ENCODE results near the gene PPY. TPM values are rescaled to one million over a fixed set of nuclear protein-coding genes. Genes with fewer than 3 reads are reported as not detected.

PPY gene
- total RNA-seq, 1 experiment from 2014 or later = not detected

DNA sequence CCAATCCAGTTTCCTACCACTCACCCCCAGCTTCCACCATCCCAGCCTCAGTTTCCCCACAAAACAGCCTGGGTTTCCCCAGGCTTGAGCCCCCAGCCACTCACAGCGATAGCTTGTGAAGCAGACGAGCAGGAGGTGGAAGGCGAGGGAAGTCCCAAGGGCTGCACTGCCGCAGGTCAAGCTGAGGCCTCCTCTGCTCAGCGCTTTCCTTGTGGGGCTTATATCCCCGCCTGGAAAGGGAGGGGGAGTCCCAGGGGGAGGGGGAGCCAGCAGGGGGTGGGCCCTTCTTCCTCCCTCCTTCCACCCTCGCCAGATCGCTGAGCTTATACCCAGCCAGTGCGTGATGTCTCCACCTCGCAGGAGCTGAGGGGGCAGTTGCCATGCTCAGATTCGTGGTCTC lies 11.5 kb upstream of the PPY start, which contains the start of gene PYY:
Gene PYY (minus strand): TSS at position 195 of the 400 bp plus-strand sequence. CDS start 457 bp downstream, outside the sequence.
- Histone ChIP-seq H2BK20ac (ENCODE audit: low read depth, low read length, poor library complexity, severe bottlenecking) (no peak within 1 kb of the TSS), H3K23ac (ENCODE audit: insufficient read length, low read depth, low read length) (no peak within 1 kb of the TSS), H3K4me2 (ENCODE audit: insufficient read depth, insufficient read length, low read length) (peak within 1 kb of the TSS; percentile 65), H3K18ac (ENCODE audit: insufficient read length, low read depth, low read length) (peak within 1 kb of the TSS; percentile 78), H4K91ac (ENCODE audit: insufficient read length, low read depth, low read length) (no peak within 1 kb of the TSS), H2BK120ac (ENCODE audit: low read depth, low read length, poor library complexity, severe bottlenecking) (no peak within 1 kb of the TSS), H4K5ac (ENCODE audit: insufficient read length, low read depth, low read length) (no peak within 1 kb of the TSS), H3K27me3 (ENCODE audit: insufficient read depth, low read length) (peaks cover 7% of the 10 kb centered on the region; the same call in 1 of the 2 replicates), H3K79me1 (ENCODE audit: insufficient read depth, low read depth, low read length, poor library complexity, severe bottlenecking) (no peaks in the 10 kb centered on the region), H3K4me1 (ENCODE audit: insufficient read depth, low read length) (0 out of 2 replicates have a peak, but pooled peaks cover 2% of the 10 kb centered on the region), H3K9ac (ENCODE audit: extremely low read depth, insufficient read length, low read length) (no peak within 1 kb of the TSS), H3K23me2 (ENCODE audit: insufficient read length, low read depth, low read length, poor library complexity, severe bottlenecking) (peaks cover 15% of the 10 kb centered on the region), H2BK5ac (ENCODE audit: insufficient read length, low read length) (no peak within 1 kb of the TSS), H3K27ac (ENCODE audit: insufficient read length, low read depth, low read length) (no peak within 1 kb of the TSS), H4K8ac (replicated peaks; ENCODE audit: insufficient read length, low read depth, low read length) (no peak within 1 kb of the TSS), H3K9me3 (ENCODE audit: control insufficient read depth, low read depth, low read length) (no peaks in the 10 kb centered on the region), H3K14ac (ENCODE audit: insufficient read depth, low read length) (peak within 1 kb of the TSS; percentile 84; the same call in 1 of the 2 replicates), H2BK15ac (ENCODE audit: low read depth, low read length) (no peak within 1 kb of the TSS), H3K4ac (ENCODE audit: low read depth, low read length) (no peak within 1 kb of the TSS), H4K20me1 (ENCODE audit: control insufficient read depth, insufficient read depth, insufficient read length) (no peaks in the 10 kb centered on the region), H2AFZ (ENCODE audit: low read length) (no peak within 1 kb of the TSS), H2BK12ac (ENCODE audit: insufficient read length, low read depth, low read length) (no peak within 1 kb of the TSS), H3K56ac (ENCODE audit: insufficient read length, low read depth, low read length) (no peak within 1 kb of the TSS), H2AK5ac (ENCODE audit: insufficient read length, low read length) (no peak within 1 kb of the TSS), H3K79me2 (ENCODE audit: insufficient read depth, low read length) (no peaks in the 10 kb centered on the region), H3T11ph (ENCODE audit: low read length) (no peak within 1 kb of the TSS)
- peak within 1 kb of the TSS; percentile 77 to 93 for H3K4me3 Mint-ChIP-seq
- peak within 1 kb of the TSS; percentile 73 to 97 (median 97); a peak in 6 of 7 replicates for H3K27ac Mint-ChIP-seq
- no peaks in the 10 kb centered on the region; a peak in 1 of 7 replicates for H3K36me3 Mint-ChIP-seq (ENCODE audit: insufficient read depth in 1 of 3, low read depth in 3 of 3)
- H3K27me3 Mint-ChIP-seq (ENCODE audit: low read depth) = peaks cover 43% of the 10 kb centered on the region
- peak; percentile 59 for DNase-seq
- TF ChIP-seq, protein P1, sequence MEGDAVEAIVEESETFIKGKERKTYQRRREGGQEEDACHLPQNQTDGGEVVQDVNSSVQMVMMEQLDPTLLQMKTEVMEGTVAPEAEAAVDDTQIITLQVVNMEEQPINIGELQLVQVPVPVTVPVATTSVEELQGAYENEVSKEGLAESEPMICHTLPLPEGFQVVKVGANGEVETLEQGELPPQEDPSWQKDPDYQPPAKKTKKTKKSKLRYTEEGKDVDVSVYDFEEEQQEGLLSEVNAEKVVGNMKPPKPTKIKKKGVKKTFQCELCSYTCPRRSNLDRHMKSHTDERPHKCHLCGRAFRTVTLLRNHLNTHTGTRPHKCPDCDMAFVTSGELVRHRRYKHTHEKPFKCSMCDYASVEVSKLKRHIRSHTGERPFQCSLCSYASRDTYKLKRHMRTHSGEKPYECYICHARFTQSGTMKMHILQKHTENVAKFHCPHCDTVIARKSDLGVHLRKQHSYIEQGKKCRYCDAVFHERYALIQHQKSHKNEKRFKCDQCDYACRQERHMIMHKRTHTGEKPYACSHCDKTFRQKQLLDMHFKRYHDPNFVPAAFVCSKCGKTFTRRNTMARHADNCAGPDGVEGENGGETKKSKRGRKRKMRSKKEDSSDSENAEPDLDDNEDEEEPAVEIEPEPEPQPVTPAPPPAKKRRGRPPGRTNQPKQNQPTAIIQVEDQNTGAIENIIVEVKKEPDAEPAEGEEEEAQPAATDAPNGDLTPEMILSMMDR (conservative IDR thresholded peaks at IDR 0.05) = no peak
- H3K4me1 Mint-ChIP-seq = peaks cover 12 to 14% of the 10 kb centered on the region in 2 experiments
- no CpG with 5 or more reads among the region's 11 CpGs for WGBS (ENCODE audit: extremely low coverage, insufficient read length, low lambda C conversion rate)
- no peaks in the 10 kb centered on the region for H3K9me3 Mint-ChIP-seq

Measured in H9 (cell line).